Activated CD4-positive, alpha-beta T cell treated with anti-CD3 and anti-CD28 coated beads for 48 hours (primary cell): ENCODE measurements around the gene MAD2L2.

Experiments used
- DNase-seq: peaks from one replicate; pipeline ENCODE4 v3.0.0-alpha.2; 2020

MAD2L2 gene

GRCh38 chr1:11652203-11652780, 28.7 kb downstream of the MAD2L2 start:
- no peak for DNase-seq

- DNase-seq = no peak
Observed at GRCh38 chr1:11651017-11651416, 29.9 kb downstream of the MAD2L2 start.

GRCh38 chr1:11650331-11650991, 30.5 kb downstream of the MAD2L2 start:
- DNase-seq = peak; percentile 88

GRCh38 chr1:11649624-11650330, 31.2 kb downstream of the MAD2L2 start:
- DNase-seq = no peak

- no peak for DNase-seq
Observed at GRCh38 chr1:11649237-11649623, 31.7 kb downstream of the MAD2L2 start.

GRCh38 chr1:11648732-11649158, 32.2 kb downstream of the MAD2L2 start:
- DNase-seq = peak; percentile 60

GRCh38 chr1:11648039-11648438, 32.9 kb downstream of the MAD2L2 start:
- DNase-seq = no peak

GRCh38 chr1:11647333-11647732, 33.6 kb downstream of the MAD2L2 start:
- no peak for DNase-seq

- no peak for DNase-seq
Observed at GRCh38 chr1:11646317-11646716, 34.6 kb downstream of the MAD2L2 start.

- DNase-seq = peak; percentile 90
Observed at GRCh38 chr1:11645670-11646265, 35.2 kb downstream of the MAD2L2 start.

GRCh38 chr1:11645270-11645669, 35.7 kb downstream of the MAD2L2 start:
- DNase-seq = no peak

- DNase-seq = no peak
Observed at GRCh38 chr1:11643782-11644181, 37.2 kb downstream of the MAD2L2 start.

- DNase-seq = peak; percentile 78
Observed at GRCh38 chr1:11642418-11643017, 38.4 kb downstream of the MAD2L2 start.

GRCh38 chr1:11641776-11642305, 39.1 kb downstream of the MAD2L2 start:
- no peak for DNase-seq

- DNase-seq = no peak
Observed at GRCh38 chr1:11640944-11641343, 40.0 kb downstream of the MAD2L2 start.

- no peak for DNase-seq
Observed at GRCh38 chr1:11640101-11640500, 40.8 kb downstream of the MAD2L2 start.

GRCh38 chr1:11639372-11639771, 41.6 kb downstream of the MAD2L2 start:
- no peak for DNase-seq

GRCh38 chr1:11638121-11638520, 42.8 kb downstream of the MAD2L2 start:
- no peak for DNase-seq

- no peak for DNase-seq
Observed at GRCh38 chr1:11634365-11635192, 46.4 kb downstream of the MAD2L2 start.

- no peak for DNase-seq
Observed at GRCh38 chr1:11629184-11630016, 51.5 kb downstream of the MAD2L2 start.

- no peak for DNase-seq
Observed at GRCh38 chr1:11628767-11629166, 52.2 kb downstream of the MAD2L2 start.
